Naive thymus-derived CD4-positive, alpha-beta T cell (primary cell): Measurements from ENCODE around the gene LPP. TPM values are rescaled to one million over a fixed set of nuclear protein-coding genes. Genes with fewer than 3 reads are reported as not detected.

ENCODE experiments used
- ATAC-seq: fragments of 150-1000 bp; cut with Tn5 transposase; 2 replicates; pipeline ENCODE4 v1.10.0; 2021; ENCODE audit warnings: mild to moderate bottlenecking, moderate library complexity
- CTCF ChIA-PET: fragments of 350-600 bp; sonication (Branson Sonifier 250); formaldehyde crosslinking; loops from one replicate; lab custom pipeline; 2021; ENCODE audit warnings: antibody characterized with exemption; lab: Charles Lee
- POLR2A ChIA-PET: fragments of 350-600 bp; sonication (Branson Sonifier 250); formaldehyde crosslinking; loops from one replicate; lab custom pipeline; 2021; ENCODE audit warnings: antibody characterized with exemption, inconsistent platforms; lab: Charles Lee
- DNase-seq, 9 donors: peaks; one replicate each; pipeline versions ENCODE4 v3.0.0 to v3.0.0-alpha.2; 2020 to 2022; ENCODE audit warnings: mixed read lengths in 1 of 9
- H3K27ac ChIP-seq: one replicate; pipeline ENCODE4 v1.7.0; 2013; ENCODE audit warnings: mild to moderate bottlenecking, low read depth, low read length, moderate library complexity
- H3K27me3 ChIP-seq, 2 donors: one replicate each; pipeline ENCODE4 v1.7.0; 2013; ENCODE audit warnings: low read length in 2 of 2, mild to moderate bottlenecking in 2 of 2, moderate library complexity in 2 of 2; ENCODE audit not compliant: control insufficient read depth in 2 of 2, insufficient read depth in 2 of 2
- H3K36me3 ChIP-seq, 3 experiments: 1 replicate in 2 of 3; 2 replicates in 1 of 3; pipeline ENCODE4 v1.7.0; 2013; ENCODE audit warnings: low read length in 3 of 3, mild to moderate bottlenecking in 3 of 3, moderate library complexity in 1 of 3; ENCODE audit not compliant: insufficient read depth in 3 of 3, control insufficient read depth in 2 of 3
- H3K4me1 ChIP-seq, 2 donors: one replicate each; pipeline ENCODE4 v1.7.0; 2013; ENCODE audit warnings: low read length in 2 of 2, mild to moderate bottlenecking in 2 of 2, moderate library complexity in 1 of 2; ENCODE audit not compliant: control insufficient read depth in 2 of 2, insufficient read depth in 2 of 2
- H3K4me3 ChIP-seq: 2 replicates; pipeline ENCODE4 v1.7.0; 2013; ENCODE audit warnings: mild to moderate bottlenecking, low read length
- H3K9me3 ChIP-seq, 3 experiments: 1 replicate in 2 of 3; 2 replicates in 1 of 3; pipeline ENCODE4 v1.7.0; 2013; ENCODE audit warnings: low read length in 3 of 3; ENCODE audit not compliant: control insufficient read depth in 2 of 3
- H3K27ac Mint-ChIP-seq, 9 donors: one replicate each; pipeline ENCODE4 v1.8.0; 2020 to 2022; ENCODE audit warnings: mixed read lengths in 9 of 9, mild to moderate bottlenecking in 8 of 9, moderate library complexity in 5 of 9, inconsistent platforms in 2 of 9
- H3K27me3 Mint-ChIP-seq, 5 donors: one replicate each; pipeline ENCODE4 v1.8.0; 2021 to 2022; ENCODE audit warnings: mixed read lengths in 5 of 5, mild to moderate bottlenecking in 1 of 5
- H3K36me3 Mint-ChIP-seq, 5 donors: one replicate each; pipeline ENCODE4 v1.8.0; 2020 to 2022; ENCODE audit warnings: mixed read lengths in 5 of 5, mild to moderate bottlenecking in 3 of 5, inconsistent platforms in 1 of 5
- H3K4me1 Mint-ChIP-seq, 7 donors: one replicate each; pipeline ENCODE4 v1.8.0; 2020 to 2022; ENCODE audit warnings: mixed read lengths in 7 of 7, mild to moderate bottlenecking in 3 of 7, inconsistent platforms in 1 of 7
- H3K4me3 Mint-ChIP-seq, 10 donors: one replicate each; pipeline ENCODE4 v1.8.0; 2020 to 2022; ENCODE audit warnings: mild to moderate bottlenecking in 10 of 10, mixed read lengths in 10 of 10, moderate library complexity in 6 of 10, inconsistent platforms in 2 of 10
- H3K9me3 Mint-ChIP-seq, 11 donors: one replicate each; pipeline ENCODE4 v1.8.0; 2020 to 2022; ENCODE audit warnings: mixed read lengths in 11 of 11, mild to moderate bottlenecking in 4 of 11, inconsistent platforms in 1 of 11, moderate library complexity in 1 of 11
- intact Hi-C, 2 donors: fragments of 100-400 bp; cut with micrococcal nuclease; formaldehyde crosslinking; loops; one replicate each; pipeline ENCODE4 v1.15.1; 2023
- microRNA-seq: library from miRNA; unstranded; fragments of <30 nt; microRNA quantifications from one replicate; pipeline ENCODE4 v1.2.0, GENCODE V29; 2022; ENCODE audit warnings: borderline microRNAs expressed
- polyA plus RNA-seq, 2 donors: library from polyadenylated mRNA; unstranded; fragments of 300-500 nt; fragmentation: Illumina TruSeq; gene quantifications; one replicate each; pipeline ENCODE4 v1.2.3, GENCODE V29; 2021
- total RNA-seq, 6 experiments: library from RNA in 5 of 6; stranded (reverse) in 5 of 6; gene quantifications; 1 replicate in 5 of 6; 2 replicates in 1 of 6; pipeline ENCODE4 v1.2.3 and lab custom pipeline; 2021 to 2026

Gene LPP
- total and polyA plus RNA-seq, 7 experiments from 2014 or later = 10.3 to 95.2 (median 19.5) TPM

DNA sequence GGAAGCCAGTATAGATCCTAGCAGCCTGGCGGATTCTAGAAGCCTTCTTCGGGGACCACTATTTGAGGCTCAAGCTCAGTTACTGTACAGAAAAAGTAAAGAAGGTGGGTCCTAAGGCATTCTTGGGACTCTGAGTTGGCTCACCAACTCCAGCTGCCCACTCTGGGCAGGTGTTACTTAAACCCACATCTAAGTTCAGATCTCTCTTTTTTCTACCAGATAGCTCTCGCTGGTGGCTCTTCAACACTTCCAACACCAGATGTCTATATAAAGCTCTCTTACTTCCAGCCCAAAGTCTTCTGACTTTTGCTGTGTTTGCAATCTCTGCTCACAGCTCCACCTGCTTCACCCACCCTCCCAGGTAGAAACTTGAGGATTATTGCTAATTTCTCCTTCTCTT is 785.0 kb downstream of the LPP start:
- H3K4me1 Mint-ChIP-seq = peaks cover 0 to 1% (median 0%) of the 10 kb centered on the region in 7 donors
- H3K36me3 ChIP-seq = no peaks in the 10 kb centered on the region
- H3K36me3 Mint-ChIP-seq = no peaks in the 10 kb centered on the region
- peaks cover 0 to 9% (median 0%) of the 10 kb centered on the region in 5 donors for H3K27me3 Mint-ChIP-seq
- peak overlapping the region in 2 of 9 donors; percentile 6 to 16 for H3K27ac Mint-ChIP-seq
- no peak overlapping the region for H3K27ac ChIP-seq
- no peaks in the 10 kb centered on the region for H3K4me1 ChIP-seq
- H3K27me3 ChIP-seq = no peaks in the 10 kb centered on the region
- intact Hi-C loops = no loop called here
- ChIA-PET CTCF (interaction anchor here (1.5 kb wide), 1 partner anchor 15 kb away, joined by 8 read pairs; no protein-coding TSS in a partner anchor), POLR2A (no interaction called here)
- no peak overlapping the region for H3K4me3 ChIP-seq
- DNase-seq (no peak), ATAC-seq (no peak)
- H3K4me3 Mint-ChIP-seq = no peak overlapping the region
- no peaks in the 10 kb centered on the region for H3K9me3 ChIP-seq
- peaks cover 0 to 5% (median 2%) of the 10 kb centered on the region in 11 donors for H3K9me3 Mint-ChIP-seq

DNA sequence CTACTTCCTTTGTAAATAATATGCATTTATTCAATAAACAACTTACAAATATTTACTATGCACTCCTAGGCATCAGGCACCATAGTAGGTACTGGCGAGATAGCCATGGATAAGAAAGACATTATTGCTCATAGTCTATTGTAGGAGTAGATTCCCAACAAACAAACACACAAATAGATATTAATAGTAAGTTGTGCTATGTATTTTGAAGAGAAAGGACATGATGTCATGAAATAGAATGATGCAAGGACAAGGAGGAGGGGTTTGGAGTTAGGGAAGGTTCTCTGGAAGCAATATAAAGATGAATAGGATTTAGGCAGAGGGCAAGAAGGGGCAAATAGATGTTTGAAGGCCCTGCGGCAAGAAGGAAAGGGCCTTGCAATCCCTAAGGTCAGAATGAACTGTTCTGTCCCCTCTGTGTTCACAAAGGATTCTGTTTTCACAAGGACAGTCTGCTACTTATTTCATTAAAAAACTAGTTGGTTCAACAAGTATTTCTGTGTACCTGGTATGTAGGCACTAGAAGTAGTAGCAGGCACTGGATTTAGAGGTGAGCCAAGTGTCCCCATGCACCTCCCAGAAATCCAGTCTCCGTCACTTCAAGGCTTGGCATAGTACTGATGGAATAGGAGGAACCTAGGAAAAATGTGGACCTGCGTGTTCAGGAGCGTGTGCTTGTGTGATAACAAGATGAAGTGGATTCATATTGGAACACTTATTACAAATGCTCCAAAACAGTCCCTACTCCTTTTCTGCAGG is 786.0 kb downstream of the LPP start:
- Mint-ChIP-seq H3K27me3 (peaks cover 0 to 9% (median 1%) of the 10 kb centered on the region in 5 donors), H3K27ac (no peak overlapping the region), H3K36me3 (no peaks in the 10 kb centered on the region), H3K4me3 (no peak overlapping the region), H3K9me3 (peaks cover 0 to 5% (median 2%) of the 10 kb centered on the region in 11 donors), H3K4me1 (peaks cover 0 to 5% (median 0%) of the 10 kb centered on the region in 7 donors)
- CTCF ChIA-PET = no interaction called here
- Histone ChIP-seq H3K27me3 (no peaks in the 10 kb centered on the region), H3K4me3 (no peak overlapping the region), H3K4me1 (no peaks in the 10 kb centered on the region), H3K9me3 (no peaks in the 10 kb centered on the region), H3K36me3 (no peaks in the 10 kb centered on the region), H3K27ac (no peak overlapping the region)
- POLR2A ChIA-PET = no interaction called here
- intact Hi-C loops = no loop called here
- ATAC-seq (no peak), DNase-seq (no peak)

Small RNA genes within 50 kb of the gene (microRNA-seq; reads per million reads assigned to microRNA genes)
- gene MIR28 = 1,719 reads per million, percentile 87 among the genes with 10 or more reads in this experiment
